ENCODE measurements around the gene AAK1.

AAK1 gene

DNA sequence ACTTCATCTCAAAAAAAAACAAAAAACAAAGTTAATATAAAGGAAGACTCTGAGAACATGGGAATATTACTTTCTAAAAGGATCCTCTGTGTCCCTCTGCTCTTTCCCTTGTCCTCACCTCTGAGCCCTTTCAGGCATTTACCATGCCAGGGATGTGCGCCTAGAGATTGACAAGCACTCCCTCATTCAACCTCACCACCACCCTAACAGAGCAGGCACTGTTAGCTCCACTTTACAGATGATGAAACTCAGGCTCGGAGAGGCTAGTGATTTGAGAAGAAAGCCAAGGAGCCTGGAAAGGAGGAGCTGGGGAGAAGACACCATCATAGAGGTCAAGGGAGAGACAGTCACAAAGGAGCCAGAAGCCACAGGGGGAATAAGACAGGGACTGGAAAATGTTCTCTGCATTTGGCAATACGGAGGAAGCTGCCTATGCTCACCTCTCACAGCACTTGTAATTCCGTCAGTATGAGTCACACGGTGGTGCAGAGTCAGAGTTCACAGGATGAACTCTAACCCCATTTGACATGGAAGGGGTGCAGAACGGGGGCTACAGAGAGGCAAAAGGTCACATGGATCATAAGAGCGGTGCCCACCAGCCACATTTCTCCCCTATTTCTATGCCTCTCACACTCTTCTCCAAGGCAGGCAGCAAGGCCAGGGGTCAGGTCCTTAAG is 104.5 kb downstream of the AAK1 start:
- DNase-seq (ENCODE audit: low read depth): no peak

DNA sequence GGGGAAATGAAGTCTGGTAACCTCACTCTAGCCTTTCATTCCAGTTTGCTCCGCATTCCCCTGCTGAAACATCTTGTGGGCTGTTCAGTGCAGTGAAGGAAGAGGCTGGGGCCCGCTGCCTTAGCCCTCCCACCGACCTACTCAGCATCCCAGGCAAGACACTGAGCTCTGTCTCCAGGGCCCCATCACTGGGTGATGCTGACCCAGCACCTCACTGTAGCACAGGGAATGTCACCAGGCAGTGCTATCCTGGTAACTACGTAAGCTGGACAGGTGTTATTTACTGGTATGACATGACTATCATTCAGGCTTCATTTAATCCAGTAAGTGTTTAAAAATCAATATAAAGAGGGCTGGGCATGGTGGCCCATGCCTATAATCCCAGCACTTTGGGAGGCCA is 105.3 kb downstream of the AAK1 start:
- DNase-seq (ENCODE audit: low read depth): no peak

DNA sequence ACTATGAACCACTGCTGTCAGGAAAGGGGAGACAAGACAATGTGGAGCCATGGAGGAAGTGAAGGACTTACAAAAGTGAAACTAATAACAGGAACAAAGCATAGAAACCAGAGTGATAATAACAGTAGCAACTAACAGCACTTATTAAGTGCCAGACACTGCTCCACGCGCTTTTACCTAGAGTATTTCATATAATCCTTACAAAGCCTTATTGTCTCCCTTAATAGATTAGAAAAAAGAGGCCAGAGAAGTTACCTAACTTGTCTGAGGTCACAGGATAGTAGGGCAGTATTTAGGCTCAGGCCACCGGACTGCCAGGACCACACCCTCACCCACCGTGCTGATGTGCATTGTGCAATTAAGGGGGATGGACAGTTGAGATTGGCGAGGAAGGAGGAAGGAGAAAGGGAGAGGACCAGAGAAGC is 107.7 kb downstream of the AAK1 start:
- DNase-seq (ENCODE audit: low read depth): no peak

DNA sequence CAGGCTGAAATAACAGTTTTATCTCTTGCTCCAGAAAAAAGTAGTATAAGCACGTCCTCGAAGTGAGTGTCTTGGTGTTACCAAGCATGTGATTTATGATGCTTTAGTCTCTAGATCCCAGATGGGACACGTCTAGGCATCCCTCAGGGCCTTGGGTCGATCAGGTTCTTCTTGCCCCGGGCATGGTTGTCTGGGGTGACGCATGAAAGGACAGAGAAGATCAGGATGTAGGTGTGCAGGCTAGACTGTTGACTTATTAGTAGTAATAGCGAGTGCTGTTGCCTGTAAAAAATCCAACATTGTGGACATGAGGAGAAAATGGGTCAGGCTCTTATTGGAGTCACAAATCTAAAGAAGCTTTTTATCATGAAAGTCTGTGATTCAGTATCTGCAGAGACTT is 112.4 kb downstream of the AAK1 start:
- no peak for DNase-seq (ENCODE audit: low read depth)

DNA sequence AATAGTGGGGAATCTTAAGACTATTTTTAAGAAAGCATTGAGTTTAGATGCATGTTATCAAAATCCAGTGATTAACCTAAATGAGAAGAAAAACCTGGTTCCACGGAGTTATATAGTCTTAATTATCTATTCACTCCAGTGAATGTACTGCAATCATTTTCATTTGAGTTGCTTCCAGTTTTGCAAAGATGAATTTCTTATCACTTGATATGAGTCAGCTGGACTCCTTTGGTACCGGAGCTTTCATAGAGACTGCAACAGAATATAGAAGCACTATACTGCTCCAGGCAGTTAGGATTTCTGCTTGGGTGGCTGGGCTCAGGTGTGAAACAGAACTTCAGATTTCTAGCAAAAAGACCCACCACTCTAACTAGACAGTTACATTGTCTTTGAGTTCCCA is 114.1 kb downstream of the AAK1 start:
- no peak for DNase-seq (ENCODE audit: low read depth)

DNA sequence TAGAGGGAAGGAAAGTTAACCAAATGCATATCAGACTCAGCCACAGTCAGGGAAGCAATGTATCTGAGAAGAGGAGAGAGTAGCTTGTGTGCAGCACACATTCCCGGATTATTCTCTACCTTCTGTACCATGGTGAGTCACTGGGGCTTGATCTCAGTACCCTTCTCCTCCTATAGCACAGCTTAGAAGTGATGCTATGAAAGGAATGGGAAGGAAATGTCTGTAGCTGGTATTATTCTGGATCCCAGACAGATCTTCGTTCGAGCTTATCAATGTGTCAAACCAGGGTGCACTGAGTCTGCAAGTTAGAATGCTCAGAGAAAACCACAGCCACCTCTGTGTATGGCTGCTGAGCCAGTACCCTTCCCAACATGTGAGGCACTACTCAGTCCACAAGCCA is 118.3 kb downstream of the AAK1 start:
- no peak for DNase-seq (ENCODE audit: low read depth)

DNA sequence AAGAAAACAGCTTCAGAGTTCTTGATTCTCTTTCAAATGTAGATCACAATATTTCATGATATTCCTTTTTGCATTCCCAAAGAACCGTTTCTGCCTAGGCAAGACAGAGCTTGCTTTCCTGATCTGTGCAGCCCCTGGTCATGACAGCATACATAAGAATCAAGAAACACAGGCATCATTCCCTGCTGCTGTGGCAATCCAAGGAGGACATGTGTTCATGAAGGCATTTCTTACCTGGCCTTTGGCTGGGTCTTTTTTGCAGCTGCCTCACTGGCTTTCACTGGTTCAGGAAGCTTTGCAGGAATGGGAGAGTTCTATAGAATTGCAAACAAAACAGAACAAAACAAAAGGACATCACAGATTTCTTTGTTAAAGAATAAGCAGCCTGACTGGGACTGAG is 118.7 kb downstream of the AAK1 start:
- no peak for DNase-seq (ENCODE audit: low read depth)

DNA sequence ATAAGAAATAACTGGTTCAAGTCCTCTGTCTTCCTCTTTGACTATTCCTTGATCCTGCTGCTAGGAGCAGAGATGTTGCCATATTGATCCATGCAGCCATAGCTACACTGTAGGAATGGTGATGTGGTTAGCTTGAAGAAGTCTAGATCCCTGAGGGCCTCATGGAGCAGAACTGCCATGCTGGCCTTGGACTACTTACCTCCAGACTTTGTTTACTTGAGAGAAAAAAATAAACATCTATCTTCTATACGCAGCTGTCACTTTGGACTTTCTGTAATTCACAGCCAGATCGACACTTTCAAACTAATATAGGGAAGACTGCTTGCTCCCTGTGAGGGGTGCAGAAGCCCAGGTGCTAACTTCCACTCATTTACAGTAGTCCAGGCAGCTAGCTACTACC is 121.8 kb downstream of the AAK1 start:
- no peak for DNase-seq (ENCODE audit: low read depth)

DNA sequence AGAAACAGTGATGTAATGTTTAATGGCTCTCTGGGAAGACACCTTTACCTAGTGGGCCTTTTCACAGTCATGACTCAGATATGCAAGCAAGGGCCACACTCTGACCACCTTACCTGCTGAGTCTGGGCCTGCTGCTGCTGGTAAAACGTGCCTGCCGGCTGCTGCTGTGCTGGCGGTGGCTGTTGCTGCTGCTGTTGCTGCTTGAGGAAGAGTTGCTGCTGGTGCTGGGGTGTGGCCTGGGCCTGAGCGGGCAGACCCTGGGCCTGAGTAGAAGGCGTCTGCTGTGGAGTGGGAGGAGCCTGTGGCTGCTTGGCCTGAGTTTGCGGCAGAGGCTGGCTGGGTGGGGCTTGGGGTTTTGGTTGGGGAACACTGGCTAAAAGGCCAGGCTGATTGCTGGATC is 124.7 kb downstream of the AAK1 start:
- DNase-seq (ENCODE audit: low read depth): no peak

DNA sequence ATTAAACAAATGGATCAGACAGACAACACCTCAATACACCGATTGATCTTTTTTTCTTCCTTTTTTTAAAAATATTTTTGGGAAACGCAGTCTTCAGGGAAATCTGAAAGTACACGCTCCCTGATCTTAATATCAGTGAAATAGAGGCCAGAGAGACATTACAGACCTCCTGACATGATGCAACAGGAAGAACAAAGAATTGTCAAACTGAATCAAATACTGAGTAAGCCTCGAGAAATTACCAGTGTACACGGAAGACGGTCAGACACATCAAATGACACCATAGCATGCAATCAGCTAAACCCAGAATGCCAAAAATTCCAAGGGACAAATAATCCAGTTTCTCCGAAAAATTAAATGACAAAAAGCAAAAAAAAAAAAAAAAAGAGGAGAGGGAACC is 126.1 kb downstream of the AAK1 start:
- no peak for DNase-seq (ENCODE audit: low read depth)

DNA sequence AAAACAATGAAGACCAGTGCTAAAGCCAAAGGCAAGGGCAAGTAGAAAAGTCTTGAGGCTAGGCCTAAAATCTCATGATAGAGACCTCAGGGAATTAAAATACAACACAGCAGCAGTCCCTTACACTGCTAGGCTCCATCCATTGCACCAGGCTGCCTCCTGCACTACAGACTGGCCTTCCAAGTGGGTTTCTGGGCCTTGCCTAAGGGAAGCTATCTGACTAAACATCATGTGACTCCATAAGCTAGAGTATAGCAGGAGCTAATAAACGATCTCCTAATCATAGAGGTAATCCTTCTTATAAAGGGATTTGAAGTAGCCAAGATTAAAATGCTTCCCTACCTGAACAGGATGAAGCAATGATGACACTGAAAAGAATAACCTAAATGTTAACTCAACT is 128.7 kb downstream of the AAK1 start:
- no peak for DNase-seq (ENCODE audit: low read depth)

DNA sequence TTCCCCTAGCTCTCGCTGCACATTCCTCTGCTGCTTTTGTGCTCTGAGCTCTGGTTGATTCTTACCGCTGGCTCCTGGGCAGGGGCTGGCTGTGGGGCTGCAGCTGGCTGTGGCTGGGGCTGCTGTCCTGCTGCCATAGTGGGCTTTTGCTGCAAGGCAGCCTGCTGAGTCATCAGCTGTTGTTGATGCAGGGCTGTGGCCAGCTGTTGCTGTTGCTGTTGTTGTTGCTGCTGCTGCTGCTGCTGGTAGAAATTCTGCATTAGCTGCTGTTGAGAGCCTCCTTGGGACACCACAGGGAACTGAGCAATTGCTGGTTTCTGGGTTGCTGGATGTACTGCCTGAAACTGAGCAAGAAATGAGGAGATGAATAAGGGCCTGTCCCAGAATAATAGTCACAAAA is 129.1 kb downstream of the AAK1 start:
- DNase-seq (ENCODE audit: low read depth): no peak

DNA sequence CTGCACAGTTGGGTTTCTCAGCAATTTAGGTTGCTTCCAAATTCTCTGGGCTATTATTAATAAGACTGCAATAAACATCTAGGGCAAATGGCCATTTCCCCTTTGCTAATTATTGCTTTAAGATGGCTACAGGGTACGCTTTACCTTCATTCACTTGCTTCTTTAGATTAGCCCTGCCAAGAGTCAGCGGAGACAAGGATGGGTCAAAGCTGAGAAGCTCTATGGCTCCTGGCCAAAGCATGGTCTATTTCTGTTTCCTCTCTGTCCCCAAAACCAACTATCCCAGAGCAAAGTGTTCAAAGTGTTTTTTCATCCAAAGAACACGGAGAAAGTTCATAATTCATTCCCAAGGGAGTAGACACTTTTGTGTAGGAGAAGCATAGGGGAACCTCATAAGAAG is 131.1 kb downstream of the AAK1 start:
- DNase-seq (ENCODE audit: low read depth): no peak

DNA sequence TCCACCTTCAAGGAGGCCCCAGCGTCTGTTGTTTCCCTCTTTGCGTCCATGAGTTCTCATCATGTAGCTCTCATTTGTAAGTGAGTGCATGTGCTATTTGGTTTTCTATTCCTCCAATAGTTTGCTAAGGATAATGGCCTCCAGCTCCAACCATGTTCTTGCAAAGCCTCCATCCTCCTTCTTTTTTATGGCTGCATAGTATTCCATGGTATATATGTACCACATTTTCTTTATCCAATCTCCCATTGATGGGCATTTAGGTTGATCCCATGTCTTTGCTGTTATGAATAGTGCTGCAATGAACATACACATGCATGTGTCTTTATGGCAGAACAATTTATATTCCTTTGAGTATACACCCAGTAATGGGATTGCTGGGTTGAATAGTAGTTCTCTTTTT is 133.3 kb downstream of the AAK1 start:
- DNase-seq (ENCODE audit: low read depth): no peak

DNA sequence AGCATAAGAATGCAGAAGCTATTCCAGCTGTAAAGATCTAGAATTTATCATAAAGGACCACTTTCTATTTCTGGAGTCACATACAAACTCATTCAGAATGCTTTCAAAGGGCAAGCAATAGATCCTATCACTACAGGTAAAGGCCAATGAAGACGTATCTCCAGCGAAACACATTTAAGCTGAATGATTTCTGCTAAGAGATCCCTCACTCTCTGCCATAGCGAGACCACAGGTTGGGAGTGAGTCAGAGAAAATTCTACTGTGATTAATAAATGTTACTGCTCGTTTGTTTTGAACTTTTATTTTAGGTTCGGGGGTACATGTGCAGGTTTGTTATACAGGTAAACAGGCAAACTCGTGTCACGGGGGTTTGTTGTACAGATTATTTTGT is 133.8 kb downstream of the AAK1 start:
- DNase-seq (ENCODE audit: low read depth): no peak

DNA sequence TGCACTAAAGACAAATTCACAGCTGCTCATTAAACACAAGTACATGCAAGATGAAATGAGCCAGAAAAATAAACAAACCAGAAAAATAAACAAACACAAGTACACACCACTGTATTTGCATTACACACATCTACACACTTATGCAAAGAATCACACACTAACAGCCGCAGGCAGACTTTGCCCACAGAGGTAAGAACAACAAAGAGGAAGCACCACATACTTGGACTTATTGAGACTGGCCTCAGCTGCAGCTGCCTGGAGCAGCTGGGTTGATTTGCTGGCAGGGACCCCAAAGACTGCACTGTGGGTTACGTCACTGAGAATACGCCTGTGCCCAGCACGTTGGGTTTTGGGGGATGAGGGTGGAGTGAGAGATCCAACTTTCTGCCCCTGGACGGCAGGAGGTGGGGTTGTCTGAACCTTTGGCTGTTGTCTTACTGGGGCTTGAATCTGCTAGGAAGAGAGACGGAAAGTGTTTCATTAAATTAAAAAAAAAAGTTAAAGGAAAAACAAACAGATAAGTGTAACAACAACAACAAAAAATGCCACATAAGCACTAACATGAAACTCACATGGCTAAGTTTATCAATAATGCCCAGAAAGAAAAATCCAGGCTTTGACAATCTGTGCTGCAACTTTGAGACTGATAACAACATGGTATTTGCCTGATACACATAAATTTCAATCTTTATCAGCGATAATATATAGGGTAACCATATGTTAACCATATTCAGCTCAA is 134.4 kb downstream of the AAK1 start:
- DNase-seq (ENCODE audit: low read depth): no peak

DNA sequence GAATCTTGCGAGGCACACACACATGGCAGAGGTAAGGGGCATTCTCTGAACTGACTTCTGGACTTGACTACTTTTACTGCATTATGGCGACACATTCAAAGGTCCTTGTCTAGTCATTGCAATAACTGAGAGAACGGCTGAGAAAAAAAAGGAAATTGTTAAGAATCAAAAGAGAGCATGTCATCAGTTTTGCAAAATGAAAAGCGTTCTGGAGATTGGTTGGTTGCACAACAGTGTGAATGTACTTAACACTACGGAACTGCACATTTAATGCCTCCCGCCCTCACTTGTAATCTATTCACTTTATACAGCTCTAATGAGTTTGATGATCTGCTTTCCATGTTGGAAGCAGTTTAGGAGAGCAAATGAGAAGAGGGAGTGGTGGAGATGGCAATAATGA is 137.8 kb downstream of the AAK1 start:
- DNase-seq (ENCODE audit: low read depth): no peak

DNA sequence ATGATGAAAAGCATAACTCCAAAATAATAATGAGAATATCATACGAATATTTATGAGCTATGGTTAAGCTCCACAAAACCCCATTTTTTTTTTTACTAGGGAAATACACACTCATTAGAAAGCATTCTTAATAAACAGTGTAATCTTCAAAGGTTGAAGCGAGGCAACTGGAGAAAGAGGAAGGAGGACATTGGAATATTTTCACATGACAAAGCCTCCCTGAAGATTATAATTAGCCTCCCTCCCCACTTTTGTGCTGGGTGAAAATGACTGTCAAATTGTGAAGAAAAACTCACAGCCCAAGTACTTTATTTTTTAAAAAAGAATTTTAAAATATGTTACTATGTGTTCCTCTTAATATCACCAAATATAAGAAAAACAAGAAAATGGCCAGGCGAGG is 142.2 kb downstream of the AAK1 start:
- DNase-seq (ENCODE audit: low read depth): no peak

DNA sequence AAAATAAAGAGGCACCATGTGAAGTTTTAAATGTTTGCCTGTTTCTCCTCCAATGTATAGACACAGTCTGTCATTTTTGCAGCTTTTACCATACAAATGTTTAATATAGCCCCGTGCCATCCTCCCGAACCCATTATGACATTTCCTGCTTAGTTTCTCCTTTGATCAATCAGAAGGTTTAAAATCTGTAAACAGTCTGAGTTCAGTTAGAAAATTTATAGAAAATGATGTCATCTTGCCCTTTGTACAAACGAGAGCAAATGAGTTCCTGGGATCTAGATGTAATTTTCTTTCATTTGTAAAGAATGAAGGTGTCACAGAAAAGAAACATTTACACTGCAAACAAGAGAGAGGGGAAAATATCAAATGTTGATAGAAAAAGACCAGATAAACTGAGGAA is 143.6 kb downstream of the AAK1 start:
- no peak for DNase-seq (ENCODE audit: low read depth)

DNA sequence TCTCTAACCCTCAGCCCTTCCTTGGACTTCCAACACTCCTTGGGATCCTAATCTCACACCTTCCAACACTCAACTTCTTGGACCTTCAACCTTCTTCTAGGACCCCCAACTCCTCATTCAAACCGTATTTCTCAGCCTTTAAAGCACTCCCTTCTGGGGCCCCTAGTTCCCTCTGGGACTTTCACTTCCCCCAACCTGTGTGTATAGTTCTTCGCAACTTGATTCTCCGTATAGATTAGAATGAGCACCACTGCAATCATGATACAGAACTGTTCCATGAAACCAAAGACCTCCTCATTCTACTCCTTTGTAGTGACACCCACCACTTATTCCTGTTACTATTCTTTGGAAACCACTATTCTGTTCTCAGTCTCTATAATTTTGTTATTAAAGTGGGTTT is 144.3 kb downstream of the AAK1 start:
- no peak for DNase-seq (ENCODE audit: low read depth)

DNA sequence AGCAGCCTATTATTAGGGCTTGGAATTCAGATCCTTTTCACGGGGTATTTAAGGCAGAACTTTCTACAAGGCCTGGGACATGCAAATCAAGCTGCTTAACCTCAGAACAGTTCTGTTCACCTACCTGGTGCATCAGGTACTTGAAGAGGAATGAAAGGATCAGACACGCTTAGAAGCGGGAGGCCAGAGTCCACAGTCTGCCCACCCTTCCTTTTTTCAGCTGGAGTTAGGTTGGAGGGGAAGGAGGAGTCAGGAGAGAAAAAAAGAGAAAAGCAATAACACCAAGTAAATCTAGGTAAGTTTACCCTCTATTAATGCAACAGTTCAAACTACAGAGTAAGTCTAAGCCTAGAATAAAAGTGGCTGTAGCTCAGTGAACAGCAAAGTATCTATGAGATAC is 147.7 kb downstream of the AAK1 start:
- no peak for DNase-seq (ENCODE audit: low read depth)

DNA sequence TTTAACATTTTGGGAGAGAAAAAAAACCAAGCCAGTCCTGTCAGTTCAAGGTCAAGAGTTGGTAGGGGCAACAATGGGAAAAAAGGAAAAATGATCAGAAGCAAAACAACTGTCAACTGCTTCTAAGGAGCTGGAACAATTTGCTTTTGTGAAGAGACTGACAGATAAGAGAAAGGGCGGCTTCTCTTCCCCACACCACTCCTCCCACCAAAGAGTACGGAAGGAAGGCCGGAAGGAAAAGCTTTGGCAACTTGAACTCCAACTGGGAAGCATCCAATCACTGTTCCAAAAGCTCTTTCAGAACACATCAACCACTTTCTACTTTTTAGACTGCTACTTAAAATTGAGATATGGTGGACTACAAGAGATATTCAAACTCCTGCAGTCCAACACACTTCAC is 148.5 kb downstream of the AAK1 start:
- no peak for DNase-seq (ENCODE audit: low read depth)

DNA sequence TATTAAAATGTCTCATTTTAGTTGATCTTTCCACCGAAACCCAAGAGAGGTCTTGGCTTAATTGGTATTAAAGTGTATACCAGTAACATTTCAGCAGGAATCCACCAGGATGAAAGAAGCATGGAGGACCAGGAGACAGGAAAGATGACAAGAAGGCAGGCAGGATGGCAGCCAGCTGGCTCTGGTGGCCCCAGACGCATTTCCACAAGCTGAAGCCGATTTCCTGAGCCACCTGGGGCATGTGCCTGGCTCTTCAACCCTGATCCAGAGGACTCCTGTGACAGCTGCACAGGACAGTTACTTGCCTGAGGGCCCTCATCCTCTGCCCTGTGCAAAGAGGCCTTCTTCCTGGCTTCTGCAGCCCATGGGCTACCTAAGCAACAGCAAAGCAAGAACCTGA is 149.4 kb downstream of the AAK1 start:
- no peak for DNase-seq (ENCODE audit: low read depth)

DNA sequence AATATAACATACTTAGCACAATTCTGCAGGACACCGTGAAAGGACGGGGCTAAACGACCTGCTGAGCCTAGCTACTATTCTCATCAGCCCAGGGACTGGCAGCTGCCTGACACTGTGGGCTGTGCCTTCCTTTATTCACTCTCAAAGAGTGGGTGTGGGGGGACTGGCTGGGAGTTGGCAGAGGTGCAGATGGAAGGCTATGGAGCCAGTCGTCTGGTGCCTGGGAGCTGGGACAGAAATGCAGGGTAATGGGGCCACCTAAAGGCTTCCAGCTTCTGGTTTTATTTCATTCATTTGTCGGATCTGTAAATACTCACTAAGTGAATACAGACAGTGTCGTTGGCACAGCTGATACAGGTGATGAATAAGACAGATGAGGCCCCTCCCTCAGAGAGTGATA is 150.3 kb downstream of the AAK1 start:
- DNase-seq (ENCODE audit: low read depth): no peak

Measured in HS-5 (cell line).